SJCRH30 (cell line): Measurements from ENCODE around the gene ZBTB46. TPM values are rescaled to one million over a fixed set of nuclear protein-coding genes. Genes with fewer than 3 reads are reported as not detected.
"Not testable (repeated sequence)": the region's sequence is repeated elsewhere in the genome, so short reads cannot be mapped to it uniquely, and the experiment has no call there.

Experiments used
- DNase-seq, 2 experiments: peaks; one replicate each; pipeline ENCODE4 v3.0.0-alpha.2; 2015 to 2020
- H3K27ac ChIP-seq: fragments of 250-450 bp; sonication (Bioruptor Pico); 2 replicates; pipeline ENCODE4 v1.5.1; 2020; ENCODE audit warnings: mild to moderate bottlenecking, moderate library complexity
- H3K27me3 ChIP-seq: fragments of 250-450 bp; sonication (Bioruptor Pico); 2 replicates; pipeline ENCODE4 v1.5.1; 2020; ENCODE audit warnings: mild to moderate bottlenecking, moderate library complexity
- H3K36me3 ChIP-seq: fragments of 250-450 bp; sonication (Bioruptor Pico); 2 replicates; pipeline ENCODE4 v1.5.1; 2020; ENCODE audit warnings: mild to moderate bottlenecking, moderate library complexity
- H3K4me1 ChIP-seq: fragments of 250-450 bp; sonication (Bioruptor Pico); 2 replicates; pipeline ENCODE4 v1.5.1; 2020; ENCODE audit warnings: mild to moderate bottlenecking, moderate library complexity
- H3K4me3 ChIP-seq: fragments of 250-450 bp; sonication (Bioruptor Pico); 2 replicates; pipeline ENCODE4 v1.5.1; 2020; ENCODE audit warnings: mild to moderate bottlenecking, moderate library complexity
- H3K9me3 ChIP-seq: fragments of 250-450 bp; sonication (Bioruptor Pico); replicated peaks from 2 replicates; pipeline ENCODE4 v1.5.1; 2020; ENCODE audit warnings: mild to moderate bottlenecking, moderate library complexity
- total RNA-seq: library from RNA; depleted of rRNA; stranded (reverse); fragments of >200 nt; shearing (Covaris generic); gene quantifications from 2 replicates; pipeline ENCODE4 v1.2.3, GENCODE V29; 2014

Gene ZBTB46
- total RNA-seq, 1 experiment from 2014 or later: 4.0 TPM

DNA sequence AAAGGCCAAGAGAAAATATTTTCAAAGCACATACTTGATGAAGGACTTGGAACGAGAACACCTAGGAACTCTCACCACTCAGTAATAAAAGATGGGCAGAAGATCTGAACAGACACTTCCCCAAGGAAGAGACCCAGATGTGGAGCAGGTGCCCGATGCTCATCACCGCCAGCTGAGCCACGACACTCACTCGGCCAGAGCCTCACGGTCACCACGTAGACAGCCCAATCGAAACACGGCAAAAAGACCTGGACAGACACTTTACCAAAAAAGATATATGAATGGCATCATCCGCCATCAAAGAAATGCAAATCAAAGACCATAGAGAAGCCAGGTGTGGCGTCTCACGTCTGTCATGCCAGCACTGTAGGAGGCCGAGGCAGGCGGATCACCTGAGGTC, 49.9 kb downstream of the ZBTB46 start:
- Histone ChIP-seq H3K4me3 (no peak overlapping the region), H3K27me3 (no peaks in the 10 kb centered on the region), H3K4me1 (no peaks in the 10 kb centered on the region), H3K9me3 (no peaks in the 10 kb centered on the region; the same call in 1 of the 2 replicates), H3K36me3 (no peaks in the 10 kb centered on the region), H3K27ac (no peak overlapping the region)
- no peak for DNase-seq

DNA sequence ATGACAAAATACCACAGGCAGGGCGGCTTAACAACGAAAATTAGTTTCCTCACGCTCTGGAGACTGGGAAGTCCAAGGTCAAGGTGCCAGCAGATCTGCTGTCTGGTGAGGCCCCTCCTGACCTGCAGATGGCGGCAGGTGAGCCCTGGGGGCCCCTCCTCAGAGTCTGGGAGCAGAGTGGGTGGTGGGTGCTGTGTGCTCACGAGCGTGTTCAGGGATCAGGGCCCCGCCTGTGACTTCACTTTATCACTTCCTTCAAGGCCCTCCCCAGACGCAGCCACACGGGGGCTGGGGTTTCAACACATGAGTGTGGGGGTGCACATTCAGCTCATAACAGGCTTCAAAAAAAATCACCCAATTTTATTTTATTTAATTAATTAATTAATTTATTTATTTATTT, 52.2 kb downstream of the ZBTB46 start:
- no peaks in the 10 kb centered on the region for H3K4me1 ChIP-seq
- DNase-seq: no peak
- H3K4me3 ChIP-seq: no peak overlapping the region
- no peak overlapping the region for H3K27ac ChIP-seq
- no peaks in the 10 kb centered on the region for H3K36me3 ChIP-seq
- no peaks in the 10 kb centered on the region for H3K27me3 ChIP-seq
- H3K9me3 ChIP-seq: no peaks in the 10 kb centered on the region; the same call in 1 of the 2 replicates

DNA sequence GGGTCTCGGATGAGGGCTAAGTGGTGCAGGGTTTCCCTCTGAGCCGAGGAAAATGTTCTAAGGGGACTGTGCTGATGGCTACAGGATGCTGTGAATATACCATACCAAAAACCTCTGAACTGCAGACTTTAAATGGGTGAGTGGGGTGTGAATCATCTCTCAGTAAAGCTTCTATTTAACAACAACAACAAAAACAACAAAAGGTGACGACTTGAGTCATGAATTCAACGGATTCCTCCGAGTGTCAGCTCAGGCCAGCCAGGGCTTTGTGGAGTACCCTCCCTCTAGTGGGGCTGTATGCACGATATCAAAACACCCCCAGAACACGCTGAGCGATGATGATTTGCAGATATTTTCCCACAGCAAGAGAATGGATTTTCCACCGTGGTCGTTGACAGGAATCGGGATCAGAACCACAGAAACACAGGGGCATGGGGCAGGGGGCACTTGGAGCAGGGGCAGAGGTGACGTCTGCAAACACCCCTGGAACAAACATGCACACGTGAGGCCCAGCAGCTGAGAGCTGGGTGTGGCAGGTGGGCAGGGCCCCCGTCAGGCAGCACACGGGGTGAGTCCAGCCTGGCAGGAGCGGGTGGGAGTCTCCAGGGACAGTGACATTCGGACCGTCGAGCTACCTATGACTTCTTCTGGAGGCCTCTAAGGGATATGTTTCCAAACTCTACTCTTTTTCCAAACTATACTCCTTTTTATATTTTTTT, 52.9 kb downstream of the ZBTB46 start:
- Histone ChIP-seq H3K4me3 (no peak overlapping the region), H3K27ac (no peak overlapping the region), H3K9me3 (no peaks in the 10 kb centered on the region; the same call in 1 of the 2 replicates), H3K4me1 (no peaks in the 10 kb centered on the region), H3K36me3 (no peaks in the 10 kb centered on the region), H3K27me3 (no peaks in the 10 kb centered on the region)
- no peak for DNase-seq

DNA sequence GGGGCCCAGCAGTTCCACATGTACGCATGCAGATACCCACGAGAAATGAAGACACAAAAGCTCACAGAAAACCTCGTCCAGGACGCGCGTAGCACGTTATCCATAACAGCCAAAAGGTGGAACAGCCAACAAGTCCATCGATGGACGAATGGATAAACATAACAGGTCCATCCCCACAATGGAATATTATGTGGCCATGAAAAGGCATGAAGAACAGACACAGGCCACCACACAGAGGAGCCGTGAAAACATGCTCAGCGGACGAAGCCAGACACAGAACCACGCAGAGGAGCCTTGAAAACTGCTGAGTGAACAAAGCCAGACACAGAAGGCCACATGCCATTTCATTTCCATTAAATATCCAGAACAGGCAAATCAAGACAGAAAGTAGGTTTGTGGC, 53.5 kb downstream of the ZBTB46 start:
- no peak overlapping the region for H3K4me3 ChIP-seq
- H3K36me3 ChIP-seq: no peaks in the 10 kb centered on the region
- no peak overlapping the region for H3K27ac ChIP-seq
- no peaks in the 10 kb centered on the region for H3K4me1 ChIP-seq
- no peak for DNase-seq
- H3K9me3 ChIP-seq: no peaks in the 10 kb centered on the region; the same call in 1 of the 2 replicates
- no peaks in the 10 kb centered on the region for H3K27me3 ChIP-seq

DNA sequence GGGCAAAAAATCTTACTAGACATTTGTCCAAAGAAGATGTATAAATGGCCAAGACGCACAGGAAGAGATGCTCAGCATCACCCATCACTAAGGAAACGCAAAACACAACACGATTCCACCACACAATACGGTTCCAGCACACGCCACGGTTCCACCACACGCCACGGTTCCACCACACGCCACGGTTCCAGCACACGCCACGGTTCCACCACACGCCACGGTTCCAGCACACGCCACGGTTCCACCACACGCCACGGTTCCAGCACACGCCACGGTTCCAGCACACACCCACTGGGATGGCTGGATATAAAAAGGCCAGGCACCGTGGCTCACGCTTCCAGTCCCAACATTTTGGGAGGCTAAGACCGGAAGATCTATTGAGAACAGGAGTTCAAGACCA, 54.2 kb downstream of the ZBTB46 start:
- not testable (repeated sequence) for H3K27ac ChIP-seq, H3K9me3 ChIP-seq, H3K36me3 ChIP-seq, DNase-seq, H3K27me3 ChIP-seq, H3K4me3 ChIP-seq, H3K4me1 ChIP-seq

DNA sequence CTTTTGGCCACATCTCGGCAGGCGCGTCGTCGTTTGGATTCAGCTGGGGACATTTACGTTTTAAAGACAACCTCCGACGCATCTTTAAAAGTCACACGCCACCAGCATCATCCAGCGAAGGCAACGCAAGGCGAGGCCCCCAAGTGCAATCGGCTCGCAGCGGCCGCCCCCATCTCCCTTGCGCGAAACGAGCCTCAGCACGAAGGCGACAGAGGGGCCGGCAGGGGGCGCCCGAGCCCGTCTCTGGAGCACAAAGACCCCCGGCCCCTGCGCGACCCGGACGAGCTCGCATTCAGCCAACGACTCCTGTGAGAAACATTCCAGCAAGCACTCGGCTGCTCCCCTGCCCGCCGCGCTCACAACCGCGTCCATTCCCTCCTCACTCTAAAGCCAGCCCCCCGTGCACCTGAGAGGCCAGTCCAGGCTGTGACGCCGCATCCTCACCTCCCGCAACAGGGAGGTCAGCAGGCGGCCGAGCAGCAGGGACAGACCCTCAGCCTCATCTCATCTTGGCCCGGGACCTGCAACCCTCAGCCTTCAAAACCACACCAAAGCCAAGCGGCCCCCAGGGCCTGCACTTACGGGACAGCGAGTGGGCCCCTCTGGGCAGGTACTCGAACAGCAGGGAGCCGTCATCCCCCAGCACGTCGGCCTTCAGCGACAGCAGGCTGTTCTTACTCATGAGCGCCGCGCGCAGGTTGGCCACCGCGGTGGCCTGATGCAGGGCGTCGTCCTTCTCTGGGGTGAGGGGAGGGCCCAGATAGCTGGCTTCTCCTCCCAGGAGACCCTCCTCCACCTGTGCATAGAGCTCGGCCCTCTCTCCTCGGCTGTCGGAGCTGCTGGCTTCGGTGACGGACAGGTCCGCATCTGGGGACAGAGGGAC, 55.7 kb downstream of the ZBTB46 start:
- H3K9me3 ChIP-seq: no peaks in the 10 kb centered on the region; the same call in 1 of the 2 replicates
- no peaks in the 10 kb centered on the region for H3K27me3 ChIP-seq
- H3K4me1 ChIP-seq: no peaks in the 10 kb centered on the region
- DNase-seq: no peak
- no peaks in the 10 kb centered on the region for H3K36me3 ChIP-seq
- H3K4me3 ChIP-seq: no peak overlapping the region
- no peak overlapping the region for H3K27ac ChIP-seq

DNA sequence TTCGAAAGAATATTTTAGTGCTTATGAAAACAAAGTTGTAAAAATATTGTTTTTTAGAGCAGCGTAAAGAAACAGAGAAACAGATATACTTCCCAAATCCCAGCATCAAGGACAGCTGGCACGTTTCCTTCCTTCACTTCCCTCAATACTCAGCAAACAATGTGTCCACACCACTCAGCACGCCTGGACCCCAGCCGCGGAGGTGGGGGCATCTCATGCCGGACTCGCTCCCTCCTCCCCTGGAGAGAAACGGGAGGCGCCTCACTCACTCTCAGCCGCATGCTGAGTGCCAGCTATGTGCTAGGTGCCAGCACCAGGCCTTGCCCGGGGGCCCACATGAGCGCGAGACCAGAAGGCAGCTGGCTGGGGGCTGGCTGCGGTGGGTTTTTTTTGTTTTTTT, 56.8 kb downstream of the ZBTB46 start:
- no peaks in the 10 kb centered on the region for H3K4me1 ChIP-seq
- no peak overlapping the region for H3K4me3 ChIP-seq
- H3K36me3 ChIP-seq: no peaks in the 10 kb centered on the region
- H3K27ac ChIP-seq: no peak overlapping the region
- no peaks in the 10 kb centered on the region; the same call in 1 of the 2 replicates for H3K9me3 ChIP-seq
- DNase-seq: no peak
- H3K27me3 ChIP-seq: no peaks in the 10 kb centered on the region

DNA sequence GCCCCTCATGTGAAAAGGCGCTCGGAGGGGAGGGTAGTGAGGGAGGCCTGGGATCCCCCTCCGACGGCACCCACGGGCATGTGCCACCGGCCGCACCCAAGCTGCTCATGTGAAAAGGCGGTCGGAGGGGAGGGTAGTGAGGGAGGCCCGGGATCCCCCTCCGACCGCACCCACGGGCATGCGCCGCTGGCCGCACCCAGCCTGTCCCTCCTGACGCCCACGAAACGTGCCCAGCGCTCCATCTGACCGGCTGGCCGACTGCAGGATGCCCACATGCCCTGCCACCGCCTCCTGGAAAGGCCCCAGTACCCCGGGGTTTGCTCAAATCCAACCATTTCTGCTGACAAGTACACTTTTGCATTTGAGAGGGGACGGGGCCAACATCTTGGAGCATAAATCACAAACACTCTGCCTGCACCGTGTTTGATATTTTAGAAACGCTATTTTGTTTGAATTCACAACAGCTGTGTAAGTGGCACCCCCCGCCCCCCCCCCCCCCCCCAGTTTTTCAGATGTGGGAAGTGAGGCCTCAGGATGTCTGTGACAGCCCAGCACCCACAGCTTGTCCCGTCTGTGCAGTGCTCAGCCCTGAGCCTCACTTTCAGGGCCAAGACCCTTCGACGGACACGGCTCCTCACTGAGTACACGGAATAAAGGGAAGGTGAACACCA, 57.4 kb downstream of the ZBTB46 start:
- no peak overlapping the region for H3K27ac ChIP-seq
- H3K4me3 ChIP-seq: no peak overlapping the region
- no peaks in the 10 kb centered on the region for H3K27me3 ChIP-seq
- DNase-seq: no peak
- no peaks in the 10 kb centered on the region; the same call in 1 of the 2 replicates for H3K9me3 ChIP-seq
- no peaks in the 10 kb centered on the region for H3K36me3 ChIP-seq
- H3K4me1 ChIP-seq: no peaks in the 10 kb centered on the region

DNA sequence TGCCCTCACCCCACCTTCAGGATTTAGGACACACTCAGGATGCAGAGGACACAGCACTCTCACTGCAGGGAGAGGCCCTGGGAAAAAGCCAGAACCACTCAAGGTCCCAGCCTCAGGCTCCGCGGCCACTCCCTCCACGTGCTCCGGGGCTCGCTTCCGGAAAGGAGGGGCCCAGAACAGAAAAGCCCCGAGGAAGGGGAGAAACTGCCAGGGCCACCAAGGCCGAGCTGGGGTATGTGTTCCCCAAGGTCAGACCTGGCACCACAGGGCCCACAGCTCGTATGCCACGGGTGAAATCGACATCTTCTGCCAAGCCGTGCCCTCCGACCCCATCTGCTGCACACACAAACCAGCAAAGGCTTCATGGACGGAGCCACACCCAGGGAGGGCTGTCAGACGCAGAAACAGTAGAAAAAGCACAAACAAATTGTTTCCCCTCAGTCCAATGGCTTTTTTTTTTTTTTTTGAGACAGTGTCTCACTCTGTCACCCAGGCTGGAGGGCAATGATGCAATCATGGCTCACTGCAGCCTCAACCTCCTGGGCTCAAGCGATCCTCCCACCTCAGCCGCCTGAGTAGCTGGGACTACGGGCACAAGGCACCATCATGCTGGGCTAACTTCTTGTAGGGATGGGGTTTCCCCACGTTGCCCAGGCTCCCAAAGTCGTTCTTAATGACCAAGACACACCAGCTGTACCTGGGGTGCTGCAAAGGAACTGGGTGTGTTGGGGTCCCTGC, 58.1 kb downstream of the ZBTB46 start:
- Histone ChIP-seq H3K27me3 (no peaks in the 10 kb centered on the region), H3K27ac (no peak overlapping the region), H3K36me3 (no peaks in the 10 kb centered on the region), H3K9me3 (no peaks in the 10 kb centered on the region; the same call in 1 of the 2 replicates), H3K4me1 (no peaks in the 10 kb centered on the region), H3K4me3 (no peak overlapping the region)
- no peak for DNase-seq

DNA sequence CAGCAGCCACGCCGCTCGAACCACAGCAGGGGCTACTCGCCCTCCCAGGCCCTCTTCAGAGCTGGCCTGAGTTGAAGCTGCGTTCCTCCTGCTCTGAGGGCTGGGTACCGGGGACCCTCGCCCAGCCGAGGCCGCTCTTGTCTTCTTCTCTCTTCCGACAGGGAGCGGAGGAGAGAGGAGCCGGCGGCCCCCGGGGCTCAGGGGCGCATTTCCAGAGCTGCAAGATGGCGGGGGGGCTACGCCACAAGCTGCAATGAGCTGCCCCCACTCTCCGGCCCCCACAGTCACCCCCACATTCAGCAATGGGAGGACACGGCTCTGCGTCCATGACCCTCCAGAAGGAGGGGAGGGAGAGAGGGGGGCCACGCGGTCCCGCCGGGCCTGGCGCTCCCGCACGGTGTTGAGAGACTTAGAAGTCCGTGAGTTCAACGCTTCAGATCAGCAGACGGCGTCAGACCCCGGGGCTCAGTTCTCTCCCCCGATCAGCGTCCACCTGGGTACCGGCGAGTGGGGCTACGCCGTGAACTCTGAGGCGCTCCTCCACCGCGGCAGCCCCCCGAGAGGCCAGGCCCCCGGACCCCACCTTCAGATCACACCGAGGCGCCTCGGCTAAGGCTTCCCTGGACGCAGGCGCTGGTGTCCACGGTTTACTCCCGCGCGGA, 59.9 kb downstream of the ZBTB46 start:
- no peaks in the 10 kb centered on the region for H3K27me3 ChIP-seq
- no peaks in the 10 kb centered on the region for H3K36me3 ChIP-seq
- H3K9me3 ChIP-seq: no peaks in the 10 kb centered on the region
- H3K27ac ChIP-seq: no peak overlapping the region
- no peak overlapping the region for H3K4me3 ChIP-seq
- H3K4me1 ChIP-seq: no peaks in the 10 kb centered on the region
- no peak for DNase-seq

DNA sequence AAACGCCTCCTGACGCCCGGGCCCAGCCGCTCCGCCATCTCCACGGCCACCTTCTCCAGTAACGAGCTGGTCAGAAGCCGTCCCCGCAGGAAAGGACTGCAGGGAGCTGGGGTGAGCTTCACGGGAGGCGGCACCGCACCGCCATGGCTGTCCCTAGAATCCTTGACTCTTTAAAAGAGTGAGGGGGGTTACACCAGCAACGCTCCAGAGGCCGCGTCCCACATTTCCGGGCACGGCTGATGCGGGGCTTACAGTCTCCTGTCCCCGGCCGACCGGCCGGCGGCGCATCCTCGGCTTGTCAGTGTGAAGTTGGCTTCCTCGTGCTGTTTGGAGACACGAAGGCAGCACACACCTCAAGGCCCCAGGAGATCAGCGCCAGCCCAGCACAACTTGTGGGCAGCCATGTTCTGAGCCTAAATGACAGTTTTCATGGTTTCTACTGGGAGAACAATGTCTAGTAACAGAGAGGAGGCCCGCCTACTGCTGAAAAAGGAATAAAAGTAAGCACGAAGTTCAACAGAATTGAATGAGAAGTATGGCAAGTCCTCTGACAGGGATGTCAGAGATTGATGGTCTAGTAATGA, 61.1 kb downstream of the ZBTB46 start:
- H3K4me1 ChIP-seq: no peaks in the 10 kb centered on the region
- no peaks in the 10 kb centered on the region for H3K36me3 ChIP-seq
- H3K27me3 ChIP-seq: no peaks in the 10 kb centered on the region
- no peaks in the 10 kb centered on the region for H3K9me3 ChIP-seq
- no peak overlapping the region for H3K4me3 ChIP-seq
- no peak overlapping the region for H3K27ac ChIP-seq
- DNase-seq: no peak

DNA sequence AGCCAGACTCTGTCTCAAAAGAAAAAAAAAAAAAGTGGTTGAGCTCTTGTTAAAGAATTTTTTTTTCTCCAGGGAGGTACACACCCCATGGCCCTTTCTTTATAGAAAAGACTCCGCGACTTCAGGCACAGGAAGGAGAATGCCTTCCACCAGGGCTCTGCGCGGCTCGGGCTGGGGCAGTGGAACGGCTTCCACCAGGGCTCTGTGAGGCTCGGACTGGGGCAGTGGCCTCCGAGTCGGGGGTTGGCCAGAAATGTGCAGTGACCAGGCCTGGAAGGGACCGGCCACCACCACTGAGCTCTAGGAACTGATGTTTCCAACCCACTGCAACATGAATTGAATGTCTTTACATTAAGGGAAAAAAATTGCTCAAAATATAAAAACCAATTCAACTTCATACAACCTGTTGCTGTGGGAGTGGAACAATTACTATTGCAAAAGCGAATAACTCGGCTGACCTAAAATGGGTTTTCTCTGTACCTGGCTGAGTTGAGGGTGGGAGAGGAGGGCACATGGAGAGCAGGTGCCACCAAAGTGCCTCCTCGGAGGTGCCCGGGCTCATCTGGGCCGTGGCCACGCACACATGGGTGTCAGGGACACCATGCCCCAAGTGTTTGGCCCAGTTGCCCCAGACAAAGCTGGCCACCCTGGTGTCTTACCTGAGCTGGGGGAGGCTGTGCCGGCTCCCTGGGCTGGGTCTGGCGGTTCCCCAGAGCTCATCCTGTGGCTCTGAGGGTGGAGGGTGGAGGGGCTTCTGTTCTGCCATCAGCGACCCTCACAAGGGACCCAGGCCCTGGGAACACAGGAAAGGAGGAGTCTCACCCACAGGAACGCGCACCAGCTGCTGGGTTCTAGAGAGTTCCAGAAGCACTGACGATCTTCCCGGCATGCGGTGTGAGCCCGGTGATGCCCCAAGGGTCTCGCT, 62.2 kb downstream of the ZBTB46 start:
- Histone ChIP-seq H3K36me3 (no peaks in the 10 kb centered on the region), H3K27ac (no peak overlapping the region), H3K27me3 (no peaks in the 10 kb centered on the region), H3K9me3 (no peaks in the 10 kb centered on the region), H3K4me3 (no peak overlapping the region), H3K4me1 (no peaks in the 10 kb centered on the region)
- DNase-seq: no peak

DNA sequence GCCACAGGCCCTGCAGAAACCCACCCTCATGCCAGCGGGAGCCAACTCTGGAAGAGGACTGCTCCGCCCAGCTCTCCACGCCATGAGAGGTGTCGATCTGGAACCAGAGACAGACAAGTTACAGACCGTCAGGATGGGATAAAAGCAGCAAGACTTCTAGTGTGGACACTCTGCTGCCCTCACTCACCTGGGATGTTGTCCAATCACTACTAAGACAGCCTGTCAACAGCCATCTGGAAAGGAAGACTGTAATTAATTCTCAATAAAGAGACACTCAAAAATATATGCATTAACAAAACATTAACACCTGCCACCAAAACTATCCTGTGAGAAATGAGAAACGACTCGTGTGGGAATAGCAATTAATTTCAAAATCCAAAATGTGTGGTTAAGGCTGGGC, 63.2 kb downstream of the ZBTB46 start:
- DNase-seq: no peak
- no peaks in the 10 kb centered on the region for H3K4me1 ChIP-seq

More for the DNA sequence above, 63.2 kb downstream of the ZBTB46 start:
- Histone ChIP-seq H3K27me3 (no peaks in the 10 kb centered on the region), H3K4me3 (no peak overlapping the region), H3K36me3 (no peaks in the 10 kb centered on the region), H3K27ac (no peak overlapping the region), H3K9me3 (no peaks in the 10 kb centered on the region)
